ENCODE measurements around the gene GPR18. TPM values are rescaled to one million over a fixed set of nuclear protein-coding genes. Genes with fewer than 3 reads are reported as not detected.

Gene GPR18
- total RNA-seq, 1 experiment from 2014 or later: not detected

- no peak overlapping the region for H3K27ac Mint-ChIP-seq
- Histone ChIP-seq H3K18ac (ENCODE audit: insufficient read length, low read depth, low read length) (no peak overlapping the region), H2BK5ac (ENCODE audit: insufficient read length, low read length) (no peak overlapping the region), H3K9me3 (ENCODE audit: control insufficient read depth, low read depth, low read length) (no peaks in the 10 kb centered on the region), H2AK5ac (ENCODE audit: insufficient read length, low read length) (no peak overlapping the region), H3K14ac (ENCODE audit: insufficient read depth, low read length) (no peak overlapping the region), H3K23ac (ENCODE audit: insufficient read length, low read depth, low read length) (no peak overlapping the region), H2BK120ac (ENCODE audit: low read depth, low read length, poor library complexity, severe bottlenecking) (no peak overlapping the region), H3T11ph (ENCODE audit: low read length) (no peak overlapping the region), H3K56ac (ENCODE audit: insufficient read length, low read depth, low read length) (no peak overlapping the region), H2BK12ac (ENCODE audit: insufficient read length, low read depth, low read length) (no peak overlapping the region), H3K79me1 (ENCODE audit: insufficient read depth, low read depth, low read length, poor library complexity, severe bottlenecking) (no peaks in the 10 kb centered on the region), H3K79me2 (ENCODE audit: insufficient read depth, low read length) (no peaks in the 10 kb centered on the region), H2BK15ac (ENCODE audit: low read depth, low read length) (no peak overlapping the region), H3K27ac (ENCODE audit: insufficient read length, low read depth, low read length) (no peak overlapping the region), H3K4me2 (ENCODE audit: insufficient read depth, insufficient read length, low read length) (no peak overlapping the region), H3K4me1 (ENCODE audit: insufficient read depth, low read length) (no peaks in the 10 kb centered on the region), H4K8ac (replicated peaks; ENCODE audit: insufficient read length, low read depth, low read length) (no peak overlapping the region), H2BK20ac (ENCODE audit: low read depth, low read length, poor library complexity, severe bottlenecking) (no peak overlapping the region), H3K23me2 (ENCODE audit: insufficient read length, low read depth, low read length, poor library complexity, severe bottlenecking) (no peaks in the 10 kb centered on the region), H4K20me1 (ENCODE audit: control insufficient read depth, insufficient read depth, insufficient read length) (no peaks in the 10 kb centered on the region), H4K91ac (ENCODE audit: insufficient read length, low read depth, low read length) (no peak overlapping the region), H3K9ac (ENCODE audit: extremely low read depth, insufficient read length, low read length) (no peak overlapping the region), H3K4ac (ENCODE audit: low read depth, low read length) (no peak overlapping the region), H3K27me3 (ENCODE audit: insufficient read depth, low read length) (no peaks in the 10 kb centered on the region), H4K5ac (ENCODE audit: insufficient read length, low read depth, low read length) (no peak overlapping the region), H2AFZ (ENCODE audit: low read length) (no peak overlapping the region)
- WGBS (ENCODE audit: extremely low coverage, insufficient read length, low lambda C conversion rate): no CpG with 5 or more reads among the region's 6 CpGs
- H3K4me1 Mint-ChIP-seq: peaks cover 3% of the 10 kb centered on the region in 2 experiments; a peak in 2 of 4 replicates
- no peak overlapping the region for H3K4me3 Mint-ChIP-seq
- peaks cover 0 to 5% (median 0%) of the 10 kb centered on the region in 3 experiments; a peak in 2 of 7 replicates for H3K36me3 Mint-ChIP-seq (ENCODE audit: insufficient read depth in 1 of 3, low read depth in 3 of 3)
- no peaks in the 10 kb centered on the region; the same call in 1 of the 2 replicates for H3K27me3 Mint-ChIP-seq (ENCODE audit: low read depth)
- no peak for TF ChIP-seq CTCF (conservative IDR thresholded peaks at IDR 0.05)
- no peak for DNase-seq
- no peaks in the 10 kb centered on the region for H3K9me3 Mint-ChIP-seq
Measured at GRCh38 chr13:99266827-99267226, 8.6 kb upstream of the GPR18 start.

All from H9 (cell line).